IMR-90 (cell line): ENCODE measurements around the gene SMCO4. TPM values are rescaled to one million over a fixed set of nuclear protein-coding genes. Genes with fewer than 3 reads are reported as not detected.

Source experiments
- ATAC-seq: fragments of 200-7000 bp; cut with Tn5 transposase; 2 replicates; pipeline ENCODE4 v1.9.1; 2020; ENCODE audit warnings: low read depth, mild to moderate bottlenecking, moderate library complexity
- BruUV-seq: library from RNA; stranded (reverse); fragments of 400-500 nt; replicated peaks from 2 replicates; lab custom pipeline; 2021; lab: Mats Ljungman, UMichigan
- CTCF ChIA-PET: fragments of 300-600 bp; formaldehyde crosslinking; extraction: SDS; loops from one replicate; lab custom pipeline; 2021; ENCODE audit warnings: antibody characterized with exemption; lab: Yijun Ruan, JAX
- POLR2A ChIA-PET: fragments of 300-600 bp; sonication (Branson Sonifier 250); formaldehyde crosslinking; loops from one replicate; lab custom pipeline; 2022; ENCODE audit warnings: antibody characterized with exemption; ENCODE audit not compliant: unreplicated experiment; lab: Charles Lee
- DNase-seq: peaks from one replicate; pipeline ENCODE4 v3.0.0; 2013
- H2AFZ ChIP-seq: replicated peaks from 2 replicates; pipeline ENCODE3; 2013; ENCODE audit warnings: low read length, mild to moderate bottlenecking; ENCODE audit not compliant: poor library complexity
- H2AK5ac ChIP-seq: 2 replicates; pipeline ENCODE4 v1.6.1; 2013; ENCODE audit warnings: low read depth, low read length, inconsistent platforms
- H2AK9ac ChIP-seq: replicated peaks from 2 replicates; pipeline ENCODE3; 2013; ENCODE audit warnings: mild to moderate bottlenecking, low read depth, low read length, moderate library complexity; ENCODE audit not compliant: poor library complexity
- H2BK120ac ChIP-seq: 2 replicates; pipeline ENCODE4 v1.6.1; 2013; ENCODE audit warnings: low read depth, low read length, inconsistent platforms
- H2BK15ac ChIP-seq: 3 replicates; pipeline ENCODE4 v1.6.1; 2013; ENCODE audit warnings: low read depth, low read length, inconsistent platforms
- H2BK20ac ChIP-seq: 2 replicates; pipeline ENCODE4 v1.6.1; 2013; ENCODE audit warnings: low read depth, mild to moderate bottlenecking, inconsistent platforms, low read length, moderate library complexity
- H2BK5ac ChIP-seq: 2 replicates; pipeline ENCODE4 v1.6.1; 2013; ENCODE audit warnings: mild to moderate bottlenecking, low read depth, low read length, inconsistent platforms; ENCODE audit not compliant: poor library complexity, severe bottlenecking
- H3K14ac ChIP-seq: replicated peaks from 2 replicates; pipeline ENCODE4 v1.6.1; 2013; ENCODE audit warnings: low read depth, low read length, inconsistent platforms
- H3K18ac ChIP-seq: 2 replicates; pipeline ENCODE4 v1.6.1; 2013; ENCODE audit warnings: low read depth, low read length, control low read depth
- H3K23ac ChIP-seq: 2 replicates; pipeline ENCODE4 v1.6.1; 2013; ENCODE audit warnings: low read depth, low read length, inconsistent platforms
- H3K27ac ChIP-seq: 2 replicates; pipeline ENCODE4 v1.5.1; 2013; ENCODE audit warnings: mild to moderate bottlenecking, control low read depth, low read length; ENCODE audit not compliant: insufficient read depth
- H3K27me3 ChIP-seq: 2 replicates; pipeline ENCODE4 v1.6.1; 2013; ENCODE audit warnings: low read length; ENCODE audit not compliant: control insufficient read depth, insufficient read depth
- H3K36me3 ChIP-seq: 2 replicates; pipeline ENCODE4 v1.6.1; 2013; ENCODE audit warnings: low read length, mixed read lengths; ENCODE audit not compliant: control insufficient read depth, insufficient read depth
- H3K4ac ChIP-seq: 2 replicates; pipeline ENCODE4 v1.6.1; 2013; ENCODE audit warnings: low read depth, low read length, inconsistent platforms
- H3K4me1 ChIP-seq: 2 replicates; pipeline ENCODE4 v1.6.1; 2013; ENCODE audit warnings: low read length, mixed read lengths; ENCODE audit not compliant: control insufficient read depth, insufficient read depth
- H3K4me2 ChIP-seq: 2 replicates; pipeline ENCODE4 v1.6.1; 2013; ENCODE audit warnings: low read depth, mild to moderate bottlenecking, control low read depth, low read length, moderate library complexity
- H3K4me3 ChIP-seq: 2 replicates; pipeline ENCODE4 v1.5.1; 2013; ENCODE audit warnings: low read depth, mild to moderate bottlenecking, control low read depth, low read length, moderate library complexity; ENCODE audit not compliant: insufficient read depth
- H3K56ac ChIP-seq: 2 replicates; pipeline ENCODE4 v1.6.1; 2013; ENCODE audit warnings: low read length, inconsistent platforms; ENCODE audit not compliant: insufficient read depth; ENCODE audit errors: extremely low read depth
- H3K79me1 ChIP-seq, 2 experiments: 2 replicates each; pipeline ENCODE4 v1.6.1; 2013; ENCODE audit warnings: low read length in 2 of 2, inconsistent platforms in 1 of 2, low read depth in 1 of 2
- H3K9ac ChIP-seq: 2 replicates; pipeline ENCODE4 v1.6.1; 2013; ENCODE audit warnings: low read depth, low read length, control low read depth
- H3K9me1 ChIP-seq: 2 replicates; pipeline ENCODE4 v1.6.1; 2013; ENCODE audit warnings: low read length, inconsistent platforms; ENCODE audit not compliant: insufficient read depth
- H3K9me3 ChIP-seq: 2 replicates; pipeline ENCODE4 v1.6.1; 2013; ENCODE audit warnings: low read length; ENCODE audit not compliant: control insufficient read depth, insufficient read depth
- H4K20me1 ChIP-seq: 2 replicates; pipeline ENCODE4 v1.6.1; 2013; ENCODE audit warnings: low read length, inconsistent platforms; ENCODE audit not compliant: insufficient read depth
- H4K5ac ChIP-seq: 2 replicates; pipeline ENCODE4 v1.6.1; 2013; ENCODE audit warnings: mild to moderate bottlenecking, low read depth, low read length, control low read depth
- H4K8ac ChIP-seq, 2 experiments: 2 replicates each; pipeline ENCODE4 v1.6.1; 2013; ENCODE audit warnings: low read depth in 2 of 2, low read length in 2 of 2, control low read depth in 1 of 2, inconsistent platforms in 1 of 2
- H4K91ac ChIP-seq: 2 replicates; pipeline ENCODE4 v1.6.1; 2013; ENCODE audit warnings: low read depth, low read length, inconsistent platforms; ENCODE audit not compliant: insufficient read depth
- BHLHE40 ChIP-seq: fragments of 150-350 bp; IDR thresholded peaks from 2 replicates; pipeline ENCODE4 v1.6.1; 2016; ENCODE audit warnings: mild to moderate bottlenecking, low read depth, low read length
- CEBPB ChIP-seq: IDR thresholded peaks from 2 replicates; pipeline ENCODE4 v1.6.1; 2012; ENCODE audit warnings: low read depth, low read length, improper control_type of control experiment
- CHD1 ChIP-seq: IDR thresholded peaks from 2 replicates; pipeline ENCODE4 v1.6.1; 2012; ENCODE audit warnings: low read depth, low read length, improper control_type of control experiment
- CTCF ChIP-seq: conservative IDR thresholded peaks from 2 replicates; pipeline ENCODE4 v1.5.1; 2012; ENCODE audit warnings: mild to moderate bottlenecking, low read depth, low read length, improper control_type of control experiment
- ELK1 ChIP-seq: fragments of 150-350 bp; IDR thresholded peaks from 2 replicates; pipeline ENCODE4 v1.6.1; 2016; ENCODE audit warnings: low read depth, mild to moderate bottlenecking, low read length, moderate library complexity, borderline replicate concordance
- FOS ChIP-seq: fragments of 150-350 bp; IDR thresholded peaks from 2 replicates; pipeline ENCODE4 v1.6.1; 2016; ENCODE audit warnings: low read depth, low read length
- MAFK ChIP-seq: IDR thresholded peaks from 2 replicates; pipeline ENCODE4 v1.6.1; 2012; ENCODE audit warnings: low read depth, low read length, improper control_type of control experiment
- MAZ ChIP-seq: IDR thresholded peaks from 2 replicates; pipeline ENCODE4 v1.6.1; 2012; ENCODE audit warnings: low read depth, mild to moderate bottlenecking, low read length, improper control_type of control experiment, moderate library complexity, borderline replicate concordance
- MXI1 ChIP-seq: IDR thresholded peaks from 2 replicates; pipeline ENCODE4 v1.6.1; 2012; ENCODE audit warnings: low read depth, mild to moderate bottlenecking, low read length, moderate library complexity, borderline replicate concordance
- NFE2L2 ChIP-seq: fragments of 150-350 bp; IDR thresholded peaks from 2 replicates; pipeline ENCODE4 v1.6.1; 2016; ENCODE audit warnings: low read depth, mild to moderate bottlenecking, low read length
- POLR2A ChIP-seq: IDR thresholded peaks from 2 replicates; pipeline ENCODE4 v1.6.1; 2012; ENCODE audit warnings: mild to moderate bottlenecking, low read depth, low read length
- RAD21 ChIP-seq: IDR thresholded peaks from 2 replicates; pipeline ENCODE4 v1.6.1; 2012; ENCODE audit warnings: low read length, improper control_type of control experiment
- RCOR1 ChIP-seq: IDR thresholded peaks from 2 replicates; pipeline ENCODE4 v1.6.1; 2012; ENCODE audit warnings: mild to moderate bottlenecking, low read length, improper control_type of control experiment; ENCODE audit not compliant: insufficient replicate concordance
- RFX5 ChIP-seq: IDR thresholded peaks from 2 replicates; pipeline ENCODE4 v1.8.0; 2012; ENCODE audit warnings: low read depth, mild to moderate bottlenecking, low read length, moderate library complexity
- SMC3 ChIP-seq: fragments of 150-350 bp; IDR thresholded peaks from 2 replicates; pipeline ENCODE4 v1.6.1; 2016; ENCODE audit warnings: low read depth, mild to moderate bottlenecking, antibody characterized with exemption, low read length, moderate library complexity
- USF2 ChIP-seq: fragments of 150-350 bp; IDR thresholded peaks from 2 replicates; pipeline ENCODE4 v1.6.1; 2017; ENCODE audit warnings: mild to moderate bottlenecking, antibody characterized with exemption, low read length, low read depth
- WGBS, 2 experiments: methylation state at CpG; one replicate each; pipeline versions ENCODE4 v1.1.5 to v1.1.7; 2013; ENCODE audit warnings: missing lambda C conversion rate in 2 of 2; ENCODE audit not compliant: insufficient read length in 1 of 2; ENCODE audit errors: extremely low coverage in 2 of 2; 5-methylcytosine and 5-hydroxymethylcytosine counted together
- dilution Hi-C: fragments of 300-500 bp; cut with HindIII; formaldehyde crosslinking; loops from one replicate; pipeline ENCODE4 v1.14.3; 2018; ENCODE audit warnings: low sequenced_read_pairs; ENCODE audit not compliant: unreplicated experiment
- in situ Hi-C: fragments of 300-500 bp; cut with MboI; formaldehyde crosslinking; loops from 3 replicates; pipeline ENCODE4 v1.14.3; 2019; ENCODE audit warnings: low sequenced_read_pairs, inconsistent platforms, mixed read lengths
- intact Hi-C: fragments of 100-400 bp; cut with micrococcal nuclease; formaldehyde crosslinking; loops from 2 replicates; pipeline ENCODE4 v1.10.0; 2022
- polyA plus RNA-seq, 3 experiments: library from polyadenylated mRNA; depleted of rRNA; stranded (reverse); fragments of >200 nt; gene quantifications; 2 replicates each; pipeline ENCODE4 v1.2.3, GENCODE V29; 2012; ENCODE audit warnings: low replicate concordance in 1 of 3
- total RNA-seq: library from RNA; depleted of rRNA; stranded (reverse); fragments of >200 nt; gene quantifications from 2 replicates; pipeline ENCODE4 v1.2.3, GENCODE V29; 2012

The SMCO4 gene
- total and polyA plus RNA-seq, 2 of the 4 experiments (the other 2 are of a cell fraction): 2.2 to 17.7 TPM

- Histone ChIP-seq H3K23ac (no peak overlapping the region), H2AFZ (no peak overlapping the region), H3K14ac (no peak overlapping the region), H3K18ac (no peak overlapping the region), H3K4me1 (peaks cover 3% of the 10 kb centered on the region; the same call in 1 of the 2 replicates), H2BK20ac (no peak overlapping the region), H2BK120ac (no peak overlapping the region), H3K4me2 (no peak overlapping the region), H3K27ac (no peak overlapping the region), H3K4me3 (no peak overlapping the region), H3K9ac (no peak overlapping the region), H3K9me1 (peaks cover 8% of the 10 kb centered on the region), H4K8ac (no peak overlapping the region), H2AK5ac (no peak overlapping the region), H3K9me3 (no peaks in the 10 kb centered on the region), H3K79me1 (0 out of 4 replicates have a peak, but pooled peaks cover 0 to 4% of the 10 kb centered on the region in 2 experiments), H2BK5ac (no peak overlapping the region), H4K5ac (no peak overlapping the region), H4K20me1 (no peaks in the 10 kb centered on the region; the same call in 1 of the 2 replicates), H2BK15ac (no peak overlapping the region), H2AK9ac (peak overlapping the region; percentile 42), H3K56ac (no peak overlapping the region), H4K91ac (no peak overlapping the region), H3K27me3 (no peaks in the 10 kb centered on the region), H3K4ac (no peak overlapping the region), H3K36me3 (no peaks in the 10 kb centered on the region)
- TF ChIP-seq USF2: no peak
- no peak for TF ChIP-seq MAZ
- TF ChIP-seq CHD1: no peak
- no peak for TF ChIP-seq MAFK
- TF ChIP-seq NFE2L2: no peak
- TF ChIP-seq CTCF: no peak
- no peak for TF ChIP-seq BHLHE40
- TF ChIP-seq MXI1: no peak
- TF ChIP-seq ELK1: no peak
- TF ChIP-seq RAD21: no peak
- no peak for TF ChIP-seq CEBPB
- no peak for TF ChIP-seq RCOR1
- no peak for TF ChIP-seq FOS
- TF ChIP-seq POLR2A: no peak
- no peak for TF ChIP-seq SMC3
- TF ChIP-seq RFX5: no peak
- CTCF ChIA-PET: interaction anchor here (0.5 kb wide), 1 partner anchor 39 kb away, joined by 3 read pairs; no protein-coding TSS in a partner anchor
- in situ Hi-C loops: no loop called here
- dilution Hi-C loops: no loop called here
- ATAC-seq: no peak
- BruUV-seq: no TSS peak
- WGBS, 2 experiments: 48% methylated on average over 3 of the region's 7 CpGs; no CpG with 5 or more reads in 1 of the 2 experiments
- POLR2A ChIA-PET: no interaction called here
- intact Hi-C loops: no loop called here
- no peak for DNase-seq
Measured at GRCh38 chr11:93487032-93487483, 56.1 kb downstream of the SMCO4 start.
